Rectal smooth muscle tissue (tissue), 1 donor: ENCODE measurements around the gene ZNF154.
"Not testable (repeated sequence)": the region's sequence is repeated elsewhere in the genome, so short reads cannot be mapped to it uniquely, and the experiment has no call there.

ENCODE experiments used
- H3K27ac ChIP-seq: one replicate; pipeline ENCODE4 v1.7.0; 2013; ENCODE audit warnings: low read depth, low read length, inconsistent platforms
- H3K27me3 ChIP-seq: one replicate; pipeline ENCODE4 v1.7.0; 2013; ENCODE audit warnings: low read length; ENCODE audit not compliant: control insufficient read depth, insufficient read depth
- H3K36me3 ChIP-seq: one replicate; pipeline ENCODE4 v1.7.0; 2013; ENCODE audit warnings: low read length; ENCODE audit not compliant: control insufficient read depth, insufficient read depth
- H3K4me1 ChIP-seq: one replicate; pipeline ENCODE4 v1.7.0; 2013; ENCODE audit warnings: low read length; ENCODE audit not compliant: control insufficient read depth, insufficient read depth
- H3K4me3 ChIP-seq: one replicate; pipeline ENCODE4 v1.7.0; 2013; ENCODE audit warnings: low read length
- H3K9ac ChIP-seq: one replicate; pipeline ENCODE4 v1.7.0; 2013; ENCODE audit warnings: low read length

Gene ZNF154

GRCh38 chr19:57708641-57709361 is at the start of gene ZNF154:
Gene ZNF154, minus strand, starts transcription at chr19:57709204. Its CDS starts 233 bp downstream, at chr19:57708971.
- Histone ChIP-seq H3K9ac (peak within 1 kb of the TSS; percentile 78), H3K27me3 (no peaks in the 10 kb centered on the region), H3K4me3 (peak within 1 kb of the TSS; percentile 75), H3K27ac (peak within 1 kb of the TSS; percentile 86), H3K4me1 (no peaks in the 10 kb centered on the region), H3K36me3 (peaks cover 4% of the 10 kb centered on the region)

- H3K27me3 ChIP-seq = no peaks in the 10 kb centered on the region
- H3K9ac ChIP-seq = no peak overlapping the region
- no peak overlapping the region for H3K4me3 ChIP-seq
- H3K27ac ChIP-seq = no peak overlapping the region
- no peaks in the 10 kb centered on the region for H3K4me1 ChIP-seq
- H3K36me3 ChIP-seq = peaks cover 37% of the 10 kb centered on the region
These were observed 48.9 kb upstream of the ZNF154 start for GRCh38 chr19:57757941-57758340.

- Histone ChIP-seq H3K9ac (no peak overlapping the region), H3K27me3 (no peaks in the 10 kb centered on the region), H3K4me1 (no peaks in the 10 kb centered on the region), H3K36me3 (peaks cover 55% of the 10 kb centered on the region), H3K4me3 (no peak overlapping the region), H3K27ac (no peak overlapping the region)
These were observed 46.0 kb upstream of the ZNF154 start for GRCh38 chr19:57755031-57755430.

- no peak overlapping the region for H3K9ac ChIP-seq
- H3K4me3 ChIP-seq = no peak overlapping the region
- H3K4me1 ChIP-seq = no peaks in the 10 kb centered on the region
- H3K27ac ChIP-seq = no peak overlapping the region
- peaks cover 59% of the 10 kb centered on the region for H3K36me3 ChIP-seq
- no peaks in the 10 kb centered on the region for H3K27me3 ChIP-seq
These were observed 45.2 kb upstream of the ZNF154 start for GRCh38 chr19:57754091-57754673.

- H3K4me3 ChIP-seq = peak overlapping the region; percentile 100
- H3K27ac ChIP-seq = no peak overlapping the region
- H3K4me1 ChIP-seq = peaks cover 11% of the 10 kb centered on the region
- H3K27me3 ChIP-seq = no peaks in the 10 kb centered on the region
- peaks cover 42% of the 10 kb centered on the region for H3K36me3 ChIP-seq
- no peak overlapping the region for H3K9ac ChIP-seq
These were observed 39.0 kb upstream of the ZNF154 start for GRCh38 chr19:57748029-57748428.

- Histone ChIP-seq H3K27ac (peak overlapping the region; percentile 83), H3K36me3 (peaks cover 36% of the 10 kb centered on the region), H3K4me1 (peaks cover 11% of the 10 kb centered on the region), H3K9ac (peak overlapping the region; percentile 95), H3K4me3 (peak overlapping the region; percentile 100), H3K27me3 (no peaks in the 10 kb centered on the region)
These were observed 38.4 kb upstream of the ZNF154 start for GRCh38 chr19:57747472-57747807.

- no peaks in the 10 kb centered on the region for H3K27me3 ChIP-seq
These were observed 37.8 kb upstream of the ZNF154 start, which contains the start of gene ZNF776 for GRCh38 chr19:57746580-57747471. Gene ZNF776, plus strand, starts transcription at chr19:57746815. Its CDS starts 244 bp downstream, at chr19:57747059.

GRCh38 chr19:57738770-57739169 is 29.8 kb upstream of the ZNF154 start:
- not testable (repeated sequence) for H3K36me3 ChIP-seq, H3K27ac ChIP-seq, H3K27me3 ChIP-seq, H3K4me1 ChIP-seq, H3K9ac ChIP-seq, H3K4me3 ChIP-seq

More at GRCh38 chr19:57746580-57747471, 37.8 kb upstream of the ZNF154 start, which contains the start of gene ZNF776:
- Histone ChIP-seq H3K4me3 (peak within 1 kb of the TSS; percentile 100), H3K27ac (peak within 1 kb of the TSS; percentile 83), H3K9ac (peak within 1 kb of the TSS; percentile 95), H3K4me1 (peaks cover 11% of the 10 kb centered on the region), H3K36me3 (peaks cover 32% of the 10 kb centered on the region)

GRCh38 chr19:57738320-57738719 is 29.3 kb upstream of the ZNF154 start:
- not testable (repeated sequence) for H3K4me1 ChIP-seq, H3K4me3 ChIP-seq

GRCh38 chr19:57720878-57721277 is 11.9 kb upstream of the ZNF154 start:
- no peak overlapping the region for H3K27ac ChIP-seq
- no peaks in the 10 kb centered on the region for H3K27me3 ChIP-seq
- no peak overlapping the region for H3K9ac ChIP-seq
- peaks cover 28% of the 10 kb centered on the region for H3K36me3 ChIP-seq
- no peak overlapping the region for H3K4me3 ChIP-seq
- H3K4me1 ChIP-seq = no peaks in the 10 kb centered on the region

More at GRCh38 chr19:57738320-57738719, 29.3 kb upstream of the ZNF154 start:
- H3K36me3 ChIP-seq, H3K27me3 ChIP-seq, H3K27ac ChIP-seq, H3K9ac ChIP-seq: not testable (repeated sequence)

GRCh38 chr19:57719901-57720519 is 11.0 kb upstream of the ZNF154 start:
- Histone ChIP-seq H3K27ac (no peak overlapping the region), H3K27me3 (no peaks in the 10 kb centered on the region), H3K36me3 (peaks cover 28% of the 10 kb centered on the region), H3K9ac (no peak overlapping the region), H3K4me1 (no peaks in the 10 kb centered on the region), H3K4me3 (peak overlapping the region; percentile 25)

GRCh38 chr19:57719424-57719823 is 10.4 kb upstream of the ZNF154 start:
- Histone ChIP-seq H3K36me3 (peaks cover 30% of the 10 kb centered on the region), H3K4me1 (no peaks in the 10 kb centered on the region), H3K27me3 (no peaks in the 10 kb centered on the region), H3K9ac (no peak overlapping the region), H3K4me3 (no peak overlapping the region), H3K27ac (no peak overlapping the region)
